Pons (tissue), 1 donor: Measurements from ENCODE around the gene TTC12.

Source experiments
- DNase-seq: peaks from one replicate; pipeline ENCODE4 v3.0.0-alpha.2; 2016; ENCODE audit warnings: low spot score

Gene TTC12

DNA sequence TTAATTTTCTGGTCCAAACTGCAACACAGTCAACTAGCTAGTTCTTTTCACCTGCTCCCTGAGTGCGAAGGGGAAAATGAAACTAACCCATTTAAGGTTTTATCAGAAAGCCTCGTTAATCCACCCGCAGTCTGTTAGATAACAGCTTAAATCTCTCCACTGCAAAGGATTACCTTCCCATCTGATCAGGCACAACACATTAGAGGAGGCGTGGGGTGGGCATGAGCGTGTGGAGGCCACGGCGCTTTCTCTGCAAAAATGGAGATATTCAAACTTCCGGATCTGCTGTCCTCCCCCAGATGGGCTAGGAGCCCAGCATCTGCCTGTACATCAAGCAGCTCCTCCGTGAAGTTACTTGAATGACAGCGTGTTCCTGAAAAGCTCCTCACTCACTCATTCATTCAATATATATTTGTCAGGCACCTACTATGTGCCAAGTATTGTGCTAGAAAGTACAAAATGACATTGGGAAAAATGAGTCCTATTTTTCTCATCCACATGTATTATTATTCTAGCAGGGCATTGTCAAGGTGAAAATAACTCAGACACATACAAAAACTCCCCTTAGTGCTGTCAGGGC lies 59.7 kb downstream of the TTC12 start:
- no peak for DNase-seq

- DNase-seq, result no peak
Measured at GRCh38 chr11:113375402-113375801, 61.0 kb downstream of the TTC12 start.

GRCh38 chr11:113376156-113376555 lies 61.8 kb downstream of the TTC12 start:
- peak; percentile 76 for DNase-seq

DNA sequence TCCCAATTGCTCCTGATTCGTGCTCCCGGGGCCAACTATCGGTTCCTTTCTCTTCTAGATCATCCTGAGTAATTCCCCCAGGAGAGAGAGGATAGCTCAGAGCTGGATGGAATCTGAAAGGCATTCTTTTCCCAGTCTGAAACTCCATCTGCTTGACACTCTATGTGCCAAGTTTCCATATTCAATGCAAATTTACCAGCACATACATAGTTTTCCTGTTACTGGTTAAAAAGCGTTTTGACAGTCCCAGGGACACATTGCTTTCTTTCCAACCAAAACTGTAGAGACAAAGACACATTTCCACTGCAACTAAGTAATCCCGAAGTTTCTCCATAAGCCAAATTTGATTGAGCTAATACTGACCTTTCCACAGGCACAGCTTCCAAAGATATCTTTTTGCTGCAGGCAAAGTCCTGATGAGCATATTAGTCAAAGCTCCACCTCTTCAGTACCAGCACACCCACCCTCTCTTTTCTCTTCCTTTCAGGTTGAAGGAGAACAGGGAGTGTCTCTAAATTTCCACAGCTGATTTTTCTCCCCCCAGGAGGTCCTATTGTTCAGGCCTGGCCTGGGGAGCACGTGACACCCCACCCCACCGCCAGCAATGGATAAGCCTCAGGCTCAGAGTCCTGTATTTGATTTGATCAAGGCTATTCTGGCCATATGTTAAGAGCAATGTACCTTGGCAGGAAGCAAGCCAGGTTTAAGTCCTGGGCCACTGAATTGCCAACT lies 63.5 kb downstream of the TTC12 start:
- no peak for DNase-seq

DNA sequence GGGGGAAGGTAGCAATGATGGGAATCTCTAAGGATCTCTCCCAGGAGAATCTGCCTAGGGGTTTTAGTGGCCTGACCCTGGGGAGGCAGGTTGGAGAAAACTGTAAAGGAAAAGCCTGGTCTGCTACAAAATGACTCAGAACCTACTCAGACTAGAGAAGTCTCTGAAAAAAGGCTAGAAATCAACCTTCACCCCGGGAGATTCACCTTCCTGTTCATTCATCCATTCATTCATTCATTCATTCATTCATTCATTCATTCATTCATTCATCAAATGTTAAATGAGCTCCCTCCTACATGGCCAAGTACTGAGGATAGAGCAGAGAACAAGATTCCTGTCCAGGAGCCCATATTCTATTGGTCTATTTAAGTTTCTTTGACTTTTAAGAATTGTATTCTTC lies 64.3 kb downstream of the TTC12 start:
- DNase-seq, result no peak

DNA sequence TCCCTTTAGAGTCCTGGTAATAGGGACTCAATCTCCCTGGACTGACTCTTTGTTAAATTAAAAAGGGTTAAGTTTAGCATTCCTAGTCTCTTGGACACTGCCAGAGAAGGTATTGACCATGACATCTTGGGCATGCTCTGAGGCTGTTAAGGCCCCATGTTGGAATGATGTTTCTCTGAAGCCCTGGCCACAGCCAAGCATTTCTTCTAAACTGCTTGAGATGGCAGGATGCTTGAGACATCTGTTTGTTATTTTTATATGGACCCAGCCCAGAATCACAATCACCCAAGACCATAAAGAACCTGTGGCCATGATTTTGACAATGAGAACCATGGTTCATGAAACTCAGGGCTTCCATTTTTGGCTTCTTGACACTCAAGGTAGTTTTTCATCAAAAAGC lies 67.7 kb downstream of the TTC12 start:
- no peak for DNase-seq

GRCh38 chr11:113384551-113384950 lies 70.2 kb downstream of the TTC12 start:
- DNase-seq, result no peak

- DNase-seq, result no peak
Measured at GRCh38 chr11:113385749-113386148, 71.4 kb downstream of the TTC12 start.

- no peak for DNase-seq
Measured at GRCh38 chr11:113386866-113387265, 72.5 kb downstream of the TTC12 start.

- no peak for DNase-seq
Measured at GRCh38 chr11:113387605-113388211, 73.3 kb downstream of the TTC12 start, which contains the start of gene ANKK1. Gene ANKK1 (plus strand): TSS chr11:113387779. CDS start chr11:113387885, 106 bp downstream.

DNA sequence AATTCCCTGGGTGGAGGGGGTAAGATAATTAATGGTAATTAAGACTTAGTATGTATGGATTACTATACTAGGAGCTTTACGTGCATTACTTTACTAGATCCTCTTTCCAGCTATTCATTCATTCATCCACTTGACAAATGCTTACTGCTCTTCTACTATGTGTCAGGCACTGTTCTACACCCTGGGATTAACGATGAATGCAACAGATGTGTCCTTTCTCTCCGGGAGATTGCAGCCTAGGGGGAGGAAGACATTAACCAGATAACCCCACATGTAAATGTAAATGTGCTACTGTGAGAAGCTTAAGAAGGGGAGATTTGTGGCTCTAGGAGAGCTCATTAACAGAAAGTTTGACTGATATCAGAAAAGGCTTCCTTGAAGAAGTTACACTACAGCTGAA lies 74.9 kb downstream of the TTC12 start:
- no peak for DNase-seq

DNA sequence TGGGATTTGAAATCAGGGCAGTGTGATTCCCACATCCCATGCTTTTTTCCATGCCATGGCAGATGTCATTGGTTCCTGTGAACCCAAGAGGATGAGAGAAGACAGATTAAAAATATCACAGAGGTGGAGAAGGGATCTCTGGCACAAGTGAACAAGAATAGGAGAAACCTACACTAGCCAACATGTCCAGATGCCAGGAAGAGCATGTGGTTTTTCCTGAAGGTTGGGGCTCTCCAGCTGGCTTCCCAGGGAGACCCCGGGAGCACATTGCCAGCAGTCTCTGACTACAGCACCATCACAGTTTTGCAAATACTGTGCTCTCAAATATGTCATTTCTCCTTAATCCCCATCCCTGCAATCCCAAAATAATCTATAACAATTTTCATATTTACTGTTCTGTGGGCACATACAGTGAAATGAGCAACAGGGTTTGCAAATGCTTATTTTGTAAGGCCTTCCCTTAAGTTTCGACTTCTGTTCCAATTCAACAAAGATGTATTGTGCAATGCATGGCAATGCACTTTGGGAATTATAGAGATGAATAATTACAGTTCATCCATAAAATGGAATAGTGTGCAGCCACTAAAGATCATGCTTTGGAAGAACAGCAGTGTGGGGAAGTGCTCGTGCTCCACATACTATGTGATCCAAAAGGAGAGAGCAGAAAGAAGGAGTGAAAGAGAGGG lies 78.0 kb downstream of the TTC12 start:
- no peak for DNase-seq

DNA sequence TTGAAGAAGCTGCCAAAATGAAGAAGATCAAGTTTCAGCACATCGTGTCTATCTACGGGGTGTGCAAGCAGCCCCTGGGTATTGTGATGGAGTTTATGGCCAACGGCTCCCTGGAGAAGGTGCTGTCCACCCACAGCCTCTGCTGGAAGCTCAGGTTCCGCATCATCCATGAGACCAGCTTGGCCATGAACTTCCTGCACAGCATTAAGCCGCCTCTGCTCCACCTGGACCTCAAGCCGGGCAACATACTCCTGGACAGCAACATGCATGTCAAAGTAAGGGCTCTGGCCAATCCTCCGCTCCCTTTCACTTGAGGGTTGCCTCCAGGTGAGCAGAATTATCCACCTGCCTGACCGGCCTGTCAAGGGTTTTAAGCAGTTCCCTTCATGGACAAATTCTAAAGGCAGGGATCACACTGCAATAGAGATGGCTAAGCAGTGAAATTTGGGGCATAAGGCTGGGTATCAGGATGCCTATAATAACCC lies 79.2 kb downstream of the TTC12 start:
- DNase-seq, result no peak

GRCh38 chr11:113394919-113395318 lies 80.5 kb downstream of the TTC12 start:
- no peak for DNase-seq

DNA sequence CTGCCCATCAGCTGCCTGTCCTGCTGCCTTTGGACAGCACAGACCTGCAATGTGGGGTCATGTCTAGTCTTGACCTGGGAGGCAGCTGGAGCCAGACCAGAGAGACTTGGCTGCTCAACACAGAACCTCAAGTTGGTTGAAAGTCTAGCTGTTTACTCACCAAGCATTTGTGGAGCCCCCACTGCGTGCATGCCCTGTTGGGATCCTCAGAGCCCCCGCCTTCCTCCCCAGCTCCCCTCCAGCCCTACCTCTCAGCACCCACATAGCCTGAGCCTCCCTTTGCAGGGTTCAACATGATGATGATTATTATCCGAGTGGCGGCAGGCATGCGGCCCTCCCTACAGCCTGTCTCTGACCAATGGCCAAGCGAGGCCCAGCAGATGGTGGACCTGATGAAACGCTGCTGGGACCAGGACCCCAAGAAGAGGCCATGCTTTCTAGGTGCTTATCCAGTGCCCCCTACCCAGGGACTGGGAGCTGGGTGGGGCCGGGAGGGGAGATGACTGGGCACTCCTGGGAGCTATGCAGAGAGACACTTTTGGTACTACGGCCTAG lies 81.5 kb downstream of the TTC12 start:
- DNase-seq, result no peak

GRCh38 chr11:113396690-113397089 lies 82.3 kb downstream of the TTC12 start:
- no peak for DNase-seq

- no peak for DNase-seq
Measured at GRCh38 chr11:113397212-113397611, 82.8 kb downstream of the TTC12 start.

- no peak for DNase-seq
Measured at GRCh38 chr11:113397821-113398220, 83.4 kb downstream of the TTC12 start.

DNA sequence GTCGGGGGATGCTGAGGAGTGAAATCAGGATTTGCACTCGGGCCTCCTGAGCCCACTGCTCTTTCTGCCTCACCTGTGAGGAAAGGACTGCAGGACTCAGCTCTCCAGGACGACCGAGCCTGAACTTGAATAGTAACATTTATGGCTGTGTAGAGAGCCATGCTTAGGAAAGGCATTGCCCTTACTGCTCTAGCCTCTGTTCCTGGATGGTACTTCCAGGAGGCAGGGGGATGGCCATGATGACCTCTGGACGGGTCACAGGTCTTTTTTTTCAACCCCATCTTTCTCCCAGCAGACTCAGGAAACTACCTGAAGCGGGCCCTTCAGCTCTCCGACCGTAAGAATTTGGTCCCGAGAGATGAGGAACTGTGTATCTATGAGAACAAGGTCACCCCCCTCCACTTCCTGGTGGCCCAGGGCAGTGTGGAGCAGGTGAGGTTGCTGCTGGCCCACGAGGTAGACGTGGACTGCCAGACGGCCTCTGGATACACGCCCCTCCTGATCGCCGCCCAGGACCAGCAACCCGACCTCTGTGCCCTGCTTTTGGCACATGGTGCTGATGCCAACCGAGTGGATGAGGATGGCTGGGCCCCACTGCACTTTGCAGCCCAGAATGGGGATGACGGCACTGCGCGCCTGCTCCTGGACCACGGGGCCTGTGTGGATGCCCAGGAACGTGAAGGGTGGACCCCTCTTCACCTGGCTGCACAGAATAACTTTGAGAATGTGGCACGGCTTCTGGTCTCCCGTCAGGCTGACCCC lies 84.5 kb downstream of the TTC12 start:
- no peak for DNase-seq

DNA sequence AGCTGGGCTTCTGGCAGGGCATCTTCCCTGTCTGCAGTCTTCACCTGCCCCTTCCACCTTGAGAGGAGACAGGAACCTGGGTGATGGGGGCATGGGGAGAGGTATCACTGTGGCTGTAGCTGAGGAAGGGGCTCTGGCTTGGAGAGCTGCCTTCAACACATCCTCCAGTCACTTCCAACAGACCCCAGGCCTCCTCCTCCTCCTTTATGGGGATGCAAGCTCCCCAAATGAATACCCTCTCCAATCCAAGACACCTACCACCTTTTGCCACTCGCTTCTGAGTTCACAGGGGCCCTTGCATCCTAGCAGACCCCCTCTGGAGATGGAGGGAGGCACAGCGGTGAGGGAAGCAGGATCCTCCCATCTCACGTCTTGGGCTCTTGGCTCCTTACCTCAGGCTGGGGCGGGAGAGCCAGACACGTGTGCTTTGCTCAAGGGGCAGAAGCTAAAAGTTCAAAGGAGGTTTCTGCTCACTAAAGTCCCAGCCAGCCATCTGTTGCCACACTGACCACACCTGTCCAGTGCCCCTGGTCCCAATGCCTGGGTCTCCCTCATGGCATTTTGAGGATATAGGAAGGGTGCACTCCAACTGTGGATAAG lies 86.3 kb downstream of the TTC12 start:
- no peak for DNase-seq

DNA sequence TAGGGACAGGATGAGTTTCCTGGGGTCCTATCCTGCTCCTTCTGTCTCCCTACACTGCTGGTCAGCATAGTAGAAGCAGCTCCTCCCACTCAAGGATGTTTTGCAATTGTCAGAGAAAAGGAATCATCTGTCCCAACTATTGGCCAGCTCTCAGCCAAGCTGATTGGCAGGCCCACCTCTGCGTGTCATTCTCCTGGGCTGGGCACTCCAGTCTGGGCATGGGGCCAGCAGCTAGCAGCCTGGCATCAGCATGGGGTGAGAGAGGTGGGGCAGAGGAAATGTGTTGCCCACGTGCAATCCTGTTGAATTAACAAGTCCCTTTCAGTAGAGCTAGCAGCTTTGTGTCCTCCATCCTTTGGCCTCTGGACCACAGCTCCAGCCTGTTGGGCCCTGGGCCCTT lies 87.3 kb downstream of the TTC12 start:
- DNase-seq, result peak; percentile 34
